NT2/D1 (cell line): Measurements from ENCODE around the gene ABAT.

ENCODE experiments used
- YY1 ChIP-seq: IDR thresholded peaks from 2 replicates; pipeline ENCODE4 v1.6.1; 2011; ENCODE audit not compliant: insufficient read length, insufficient read depth
- ZNF274 ChIP-seq: IDR thresholded peaks from 2 replicates; pipeline ENCODE4 v1.6.1; 2011; ENCODE audit warnings: mild to moderate bottlenecking, low read depth, low read length

DNA sequence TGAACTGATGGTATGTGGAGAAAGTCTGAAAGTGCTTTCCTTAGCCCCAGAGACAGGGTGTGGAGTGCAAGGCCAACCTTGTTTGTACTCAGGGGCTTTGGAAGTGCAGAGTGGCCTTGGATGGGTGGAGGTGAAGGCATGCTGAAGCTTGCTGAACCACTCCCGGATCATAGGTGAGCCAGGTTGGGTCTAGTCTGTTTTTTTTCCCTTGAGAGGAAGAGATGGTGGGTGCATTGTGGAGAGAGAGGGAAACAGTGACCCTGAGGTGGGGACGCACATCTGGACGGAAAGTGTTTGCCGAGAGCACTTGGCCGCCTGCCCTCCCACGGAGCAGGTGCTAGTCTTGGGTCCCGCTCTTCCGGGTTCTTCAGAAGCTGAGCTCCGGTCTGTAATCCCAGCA lies 12.5 kb downstream of the ABAT start:
- TF ChIP-seq ZNF274 (no peak), YY1 (no peak)
